ENCODE results near the gene MT1M.
"Not testable (repeated sequence)": the region's sequence is repeated elsewhere in the genome, so short reads cannot be mapped to it uniquely, and the experiment has no call there.

MT1M gene

DNA sequence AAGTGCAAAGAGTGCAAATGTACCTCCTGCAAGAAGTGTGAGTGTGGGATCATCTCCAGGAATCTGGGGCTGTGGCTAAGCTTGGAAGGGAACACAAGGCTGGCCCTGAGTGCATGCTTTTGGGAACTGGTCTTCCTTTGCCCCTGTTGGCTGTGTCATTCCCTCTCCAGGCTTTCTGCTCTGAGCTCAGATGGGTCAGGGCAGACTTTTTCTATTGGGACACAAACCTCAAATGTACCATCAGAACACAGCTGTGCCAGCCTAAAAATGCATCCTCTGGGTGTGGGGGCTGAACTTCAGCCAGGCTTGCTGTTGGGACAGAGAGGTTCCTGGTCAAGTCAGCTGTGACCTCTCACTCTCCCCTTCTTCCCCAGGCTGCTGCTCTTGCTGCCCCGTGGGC lies 20.1 kb downstream of the MT1M start:
- DNase-seq: no peak

DNA sequence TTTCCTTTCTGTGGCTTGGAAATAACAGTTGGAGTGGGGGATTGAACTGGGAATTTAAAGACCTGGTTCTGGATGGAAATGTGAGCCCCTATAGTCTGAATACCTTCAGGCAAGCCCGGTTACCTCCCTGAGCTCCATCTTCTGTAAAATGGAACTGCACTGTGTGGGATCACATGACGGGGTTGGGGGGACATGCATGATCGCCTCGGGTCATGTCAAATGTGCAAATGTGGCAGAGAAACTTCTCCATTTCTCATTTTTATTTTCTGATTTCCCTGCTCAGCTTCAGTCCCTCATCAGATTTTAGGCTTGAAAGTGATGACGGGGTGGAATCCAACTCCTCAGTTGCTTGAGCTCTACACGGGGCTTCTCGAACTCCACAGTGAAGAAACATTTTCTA lies 20.8 kb downstream of the MT1M start:
- DNase-seq: no peak

DNA sequence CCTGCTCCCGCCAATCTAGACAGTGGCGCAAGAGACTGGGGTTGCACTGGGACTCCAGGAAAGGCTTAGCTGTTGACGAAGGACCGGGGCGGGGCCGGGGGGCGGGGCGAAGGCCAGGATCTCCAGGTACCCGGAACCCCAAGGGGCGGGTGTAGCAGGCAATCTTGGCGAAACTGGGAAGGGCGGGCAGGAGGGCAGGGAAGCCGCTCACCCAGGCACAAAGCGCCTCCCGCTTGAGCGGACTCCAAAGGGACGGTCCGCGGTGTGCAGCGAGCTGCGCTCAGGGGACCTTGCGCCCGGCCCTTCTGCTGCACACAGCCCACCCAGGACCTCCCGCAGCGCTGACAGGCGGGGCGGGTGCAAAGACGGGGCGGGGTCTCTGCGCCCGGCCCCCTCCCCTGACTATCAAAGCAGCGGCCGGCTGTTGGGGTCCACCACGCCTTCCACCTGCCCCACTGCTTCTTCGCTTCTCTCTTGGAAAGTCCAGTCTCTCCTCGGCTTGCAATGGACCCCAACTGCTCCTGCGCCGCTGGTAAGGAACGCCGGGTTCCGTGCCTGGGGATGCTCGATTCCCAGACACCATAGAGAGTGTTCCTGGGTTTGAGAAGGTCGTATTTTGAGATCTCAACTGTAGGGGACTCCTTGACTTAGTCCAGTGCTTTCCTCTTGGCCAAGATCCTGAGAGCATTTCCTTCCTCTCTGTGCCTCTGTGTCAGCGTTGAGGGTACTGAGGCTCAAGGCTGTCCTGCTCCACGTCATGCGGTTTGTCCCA lies 25.3 kb downstream of the MT1M start, which contains the start of gene MT1F:
Gene MT1F, plus strand, starts transcription at position 405 of the 772 bp plus-strand sequence. Its CDS starts 100 bp downstream, at position 505.
- DNase-seq: peak; percentile 56

DNA sequence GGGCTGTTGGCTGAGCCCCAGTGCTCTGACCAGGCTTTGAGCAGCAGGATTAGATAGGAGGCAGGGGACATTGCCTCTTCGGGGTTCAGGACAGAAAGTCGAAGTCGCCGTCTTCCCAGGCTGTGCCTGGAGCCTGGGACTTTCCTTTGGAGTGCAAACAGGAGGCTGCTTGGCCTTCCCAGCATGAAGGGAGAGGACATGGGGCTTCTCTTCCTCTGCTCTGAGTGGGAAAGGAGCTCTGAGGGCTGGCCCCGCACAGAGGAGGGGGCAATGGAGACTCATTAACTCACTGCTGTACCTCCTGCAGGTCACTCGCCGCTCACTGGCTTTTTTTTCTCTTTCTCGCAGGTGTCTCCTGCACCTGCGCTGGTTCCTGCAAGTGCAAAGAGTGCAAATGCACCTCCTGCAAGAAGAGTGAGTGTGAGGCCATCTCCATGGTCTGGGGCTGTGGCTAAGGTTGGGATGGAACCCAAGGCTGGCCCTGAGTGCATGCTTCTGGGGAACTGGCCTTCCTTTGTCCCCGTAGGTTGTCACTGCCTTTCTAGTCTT lies 25.9 kb downstream of the MT1M start:
- no peak for DNase-seq

DNA sequence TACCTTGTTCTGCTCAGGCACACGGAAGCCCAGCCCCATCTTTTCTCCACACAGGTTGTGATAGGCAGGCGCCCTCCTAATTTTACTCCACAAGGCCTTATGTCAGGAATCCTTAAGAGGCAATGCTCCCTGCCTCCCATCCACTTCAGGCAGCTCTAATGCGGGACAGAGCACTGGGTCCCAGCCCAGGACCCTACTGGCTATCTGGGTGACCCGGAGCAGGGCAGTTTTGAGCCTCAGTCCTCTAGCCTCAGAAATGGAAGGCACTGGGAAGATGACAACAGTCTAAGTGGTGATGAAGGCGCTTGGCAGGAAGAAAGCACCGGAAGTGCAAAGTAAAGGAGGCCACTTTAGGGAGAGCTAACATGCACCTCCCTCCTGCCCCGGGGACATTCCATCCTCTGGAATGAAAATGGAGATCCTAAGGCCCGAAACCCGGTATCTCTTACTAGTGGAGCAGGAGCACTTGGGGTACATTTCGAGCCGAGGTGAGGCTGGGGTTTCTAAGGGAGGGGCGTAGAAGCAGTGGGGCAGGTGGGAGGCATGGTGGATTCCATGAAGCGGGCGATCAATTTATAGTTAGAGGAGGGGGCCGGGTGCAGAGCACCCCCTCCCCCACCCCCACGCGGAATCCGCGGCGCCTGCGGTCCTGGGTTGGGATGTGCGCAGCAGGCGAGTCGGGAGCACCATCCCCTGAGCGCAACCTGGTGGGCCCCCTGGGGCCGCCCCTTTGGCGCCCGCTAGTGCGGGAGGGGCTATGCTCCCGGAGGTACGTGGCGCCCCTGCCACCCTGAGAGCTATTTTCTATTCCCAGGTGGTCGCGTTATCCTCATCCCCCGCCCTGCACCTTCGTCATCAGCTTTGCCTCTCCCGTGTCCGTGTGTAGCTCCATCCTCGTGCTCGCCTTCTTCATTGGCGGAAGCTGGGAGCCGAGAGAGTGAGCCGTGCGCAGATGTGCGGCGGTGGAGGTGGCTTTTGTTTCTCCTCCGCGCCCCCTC lies 30.2 kb downstream of the MT1M start:
- no peak for DNase-seq

DNA sequence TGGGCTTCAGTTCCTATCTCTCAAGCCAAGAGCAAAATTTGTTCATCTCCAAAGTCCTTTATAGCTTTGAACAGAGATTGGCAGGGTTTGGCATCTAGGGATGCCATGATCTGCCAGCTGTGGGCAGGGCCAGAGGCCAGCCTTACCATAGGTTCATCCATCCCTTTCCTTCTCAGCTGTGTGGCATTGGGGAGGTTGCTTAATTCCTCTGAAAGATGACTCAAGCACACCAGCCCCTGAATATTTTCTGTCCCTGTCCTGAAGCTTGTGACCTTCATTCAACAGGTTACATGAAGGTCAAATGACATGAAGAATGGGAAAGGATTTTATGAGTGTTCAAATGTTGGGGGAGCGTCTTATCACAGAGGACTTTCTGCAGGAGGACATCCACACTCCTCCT lies 32.0 kb downstream of the MT1M start:
- no peak for DNase-seq

DNA sequence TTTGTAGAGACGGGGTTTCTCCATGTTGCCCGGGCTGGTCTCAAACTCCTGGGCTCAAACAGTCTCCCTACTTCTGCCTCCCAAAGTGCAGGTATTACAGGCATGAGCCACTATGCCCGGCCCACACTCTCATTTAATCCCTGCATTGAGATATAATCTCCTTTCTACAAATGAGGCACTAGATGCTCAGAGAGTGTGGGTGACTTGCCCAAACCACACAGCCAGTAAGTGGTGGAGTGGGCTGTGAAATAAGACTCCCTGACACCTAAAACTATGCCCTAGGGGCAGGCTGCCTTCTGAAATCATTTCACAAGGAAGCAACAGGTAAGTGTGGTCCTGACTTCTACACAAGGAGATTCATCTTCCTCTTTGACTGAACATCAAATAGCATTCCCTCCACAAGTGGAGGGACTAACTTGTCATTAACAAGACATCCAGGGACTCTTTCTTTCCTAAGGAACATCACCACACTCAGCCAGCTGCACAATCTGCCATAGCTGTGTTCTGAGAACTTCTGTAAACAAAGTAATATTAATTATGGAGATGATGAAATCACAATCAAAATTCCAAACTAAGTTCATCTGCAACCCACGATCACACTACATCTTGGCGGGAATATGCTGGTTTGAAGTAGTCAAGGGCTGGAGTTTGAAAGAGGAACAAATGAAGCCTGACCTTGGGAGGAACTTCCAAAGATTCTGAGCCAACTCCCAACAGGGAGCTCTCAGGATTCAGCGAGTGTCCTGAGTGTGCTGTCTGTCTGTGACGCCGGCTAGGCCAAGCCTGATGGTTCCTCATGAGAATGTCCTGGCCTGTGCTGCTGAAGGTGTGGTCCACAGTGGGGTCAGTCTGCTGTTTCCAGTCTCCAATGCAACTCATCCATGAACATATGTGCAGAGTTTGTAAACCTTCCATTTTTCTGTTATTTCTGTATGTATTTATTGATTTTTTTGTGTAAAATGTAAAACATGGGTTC lies 33.1 kb downstream of the MT1M start:
- not testable (repeated sequence) for DNase-seq

DNA sequence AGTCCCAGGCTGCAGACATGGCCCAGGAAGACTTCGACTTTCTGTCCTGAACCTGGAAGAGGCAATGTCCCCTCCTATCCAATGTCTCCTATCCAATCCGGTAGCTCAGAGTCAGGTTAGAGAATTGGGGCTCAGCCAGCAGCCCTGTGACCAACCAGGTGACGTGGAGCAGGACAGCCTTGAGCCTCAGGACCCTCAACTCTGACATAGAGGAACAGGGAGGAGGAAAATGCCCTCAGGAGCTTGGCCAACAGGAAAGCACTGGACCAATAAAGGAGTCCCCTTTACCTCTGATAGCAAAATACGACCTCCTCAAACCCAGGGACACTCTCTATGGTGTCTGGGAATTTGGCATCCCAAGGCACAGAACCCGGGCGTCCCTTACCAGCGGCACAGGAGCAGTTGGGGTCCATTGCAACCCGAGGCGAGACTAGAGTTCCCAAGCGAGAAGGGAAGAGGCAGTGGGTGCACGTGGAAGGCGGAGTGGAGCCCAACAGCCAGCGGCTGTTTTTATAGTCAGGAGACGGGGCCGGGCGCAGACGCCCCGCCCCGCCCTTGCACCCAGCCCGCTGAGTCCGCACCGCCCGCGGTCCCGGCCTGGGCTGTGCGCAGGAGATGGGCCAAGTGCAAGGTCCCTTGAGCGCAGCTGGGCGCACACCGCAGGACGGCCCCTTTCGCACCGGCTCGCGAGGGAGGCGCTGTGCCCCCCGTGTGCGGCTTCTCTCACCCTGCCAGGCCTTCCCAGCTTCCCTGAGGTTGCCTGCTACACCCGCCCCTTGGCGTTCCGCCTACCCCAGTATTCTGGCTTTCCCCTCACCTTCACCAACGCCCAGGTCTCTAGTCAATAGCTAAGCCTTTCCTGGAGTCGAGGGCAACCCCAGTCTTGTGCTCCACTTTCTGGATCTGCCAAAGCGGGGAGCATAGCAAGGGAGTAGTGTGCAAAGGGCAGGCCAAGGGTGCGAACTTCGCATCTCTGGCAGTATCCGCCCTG lies 35.4 kb downstream of the MT1M start, which contains the start of gene MT1G:
Gene MT1G, minus strand, starts transcription at position 485 of the 991 bp plus-strand sequence. Its CDS starts 72 bp downstream, at position 413.
- no peak for DNase-seq

DNA sequence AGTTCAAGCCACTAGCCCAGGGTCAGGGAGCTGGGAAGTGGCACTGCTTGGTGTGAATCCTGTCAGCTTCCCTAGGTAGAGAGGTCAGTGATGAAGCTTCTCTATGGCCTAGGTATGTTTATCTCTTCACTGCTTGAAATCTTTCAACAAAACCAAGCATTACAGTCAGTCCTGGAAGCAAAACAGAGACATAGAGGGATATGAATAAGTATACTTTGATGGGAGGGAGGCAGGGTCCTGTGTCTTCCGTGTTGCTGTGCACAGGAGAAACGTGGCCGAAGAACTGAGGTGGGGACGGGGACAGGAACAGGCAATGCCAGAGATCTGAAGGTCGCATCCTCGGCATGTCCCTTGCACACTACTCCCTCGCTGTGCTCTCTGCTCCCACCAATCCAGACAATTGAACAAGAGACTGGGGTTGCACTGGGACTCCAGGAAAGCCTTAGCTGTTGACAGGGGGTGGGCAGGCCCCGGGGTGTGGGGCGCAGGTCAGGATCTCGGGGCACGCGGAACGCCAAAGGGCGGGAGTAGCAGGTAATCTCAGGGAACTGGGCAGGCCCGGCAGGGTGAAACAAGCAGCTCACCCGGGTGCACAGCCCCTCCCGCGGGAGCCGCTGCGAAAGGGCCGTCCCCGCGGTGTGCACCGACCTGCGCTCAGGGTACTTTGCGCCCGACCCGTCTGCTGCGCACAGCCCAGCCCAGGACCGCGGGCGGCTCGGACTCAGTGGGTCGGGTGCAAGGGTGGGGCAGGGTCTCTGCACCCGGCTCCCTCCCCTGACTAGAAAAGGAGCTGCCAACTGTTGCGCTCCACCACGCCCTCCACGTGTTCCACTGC lies 36.8 kb downstream of the MT1M start, which contains the start of gene MT1H:
Gene MT1H, plus strand, starts transcription at position 810 of the 835 bp plus-strand sequence. CDS start 71 bp downstream, outside the sequence.
- no peak for DNase-seq

DNA sequence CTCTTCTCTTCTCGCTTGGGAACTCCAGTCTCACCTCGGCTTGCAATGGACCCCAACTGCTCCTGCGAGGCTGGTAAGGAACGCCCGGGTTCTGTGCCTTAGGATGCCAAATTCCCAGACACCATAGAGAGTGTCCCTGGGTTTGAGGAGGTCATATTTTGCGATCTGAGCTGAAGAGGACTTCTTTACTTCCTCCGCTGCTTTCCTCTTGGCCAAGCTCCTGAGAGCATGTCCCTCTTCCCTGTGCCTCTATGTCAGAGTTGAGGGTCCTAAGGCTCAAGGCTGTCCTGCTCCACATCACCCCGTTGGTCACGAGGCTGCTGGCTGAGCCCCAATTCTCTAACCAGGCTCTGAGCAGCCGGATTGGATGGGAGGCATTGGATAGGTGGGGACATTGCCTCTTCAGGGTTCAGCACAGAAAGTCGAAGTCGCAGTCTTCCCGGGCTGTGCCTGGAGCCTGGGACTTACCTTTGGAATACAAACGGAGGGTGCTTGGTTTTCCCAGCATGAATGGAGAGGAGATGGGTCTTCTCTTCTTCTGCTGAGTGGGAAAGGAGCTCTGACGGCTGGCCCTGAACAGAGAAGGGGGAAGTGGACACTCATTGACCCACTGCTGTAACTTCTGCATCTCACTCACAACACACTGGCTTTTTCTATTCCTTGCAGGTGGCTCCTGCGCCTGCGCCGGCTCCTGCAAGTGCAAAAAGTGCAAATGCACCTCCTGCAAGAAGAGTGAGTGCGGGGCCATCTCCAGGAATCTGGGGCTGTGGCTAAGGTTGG lies 37.6 kb downstream of the MT1M start:
- DNase-seq: no peak

DNA sequence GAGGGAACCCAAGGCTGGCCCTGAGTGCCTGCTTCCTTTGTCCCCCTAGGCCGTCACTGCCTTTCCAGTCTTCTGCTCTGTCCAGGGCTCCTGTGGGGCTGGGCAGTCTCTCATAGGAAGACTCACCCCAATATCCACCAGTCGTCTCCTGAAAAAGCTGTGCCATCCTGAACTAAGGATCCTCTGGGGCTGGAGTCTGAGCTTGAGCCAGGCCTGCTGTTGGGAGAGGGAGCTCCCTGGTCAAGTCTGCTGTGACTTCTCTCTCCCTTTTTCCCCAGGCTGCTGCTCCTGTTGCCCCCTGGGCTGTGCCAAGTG lies 38.1 kb downstream of the MT1M start:
- no peak for DNase-seq

DNA sequence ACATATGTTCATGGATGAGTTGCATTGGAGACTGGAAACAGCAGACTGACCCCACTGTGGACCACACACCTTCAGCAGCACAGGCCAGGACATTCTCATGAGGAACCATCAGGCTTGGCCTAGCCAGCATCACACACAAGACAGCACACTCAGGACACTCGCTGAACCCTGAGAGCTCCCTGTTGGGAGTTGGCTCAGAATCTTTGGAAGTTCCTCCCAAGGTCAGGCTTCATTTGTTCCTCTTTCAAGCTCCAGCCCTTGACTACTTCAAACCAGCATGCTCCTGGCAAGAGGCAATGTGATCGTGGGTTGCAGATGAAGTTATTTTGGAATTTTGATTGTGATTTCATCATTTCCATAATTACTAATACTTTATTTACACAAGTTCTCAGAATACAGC lies 39.2 kb downstream of the MT1M start:
- not testable (repeated sequence) for DNase-seq

DNA sequence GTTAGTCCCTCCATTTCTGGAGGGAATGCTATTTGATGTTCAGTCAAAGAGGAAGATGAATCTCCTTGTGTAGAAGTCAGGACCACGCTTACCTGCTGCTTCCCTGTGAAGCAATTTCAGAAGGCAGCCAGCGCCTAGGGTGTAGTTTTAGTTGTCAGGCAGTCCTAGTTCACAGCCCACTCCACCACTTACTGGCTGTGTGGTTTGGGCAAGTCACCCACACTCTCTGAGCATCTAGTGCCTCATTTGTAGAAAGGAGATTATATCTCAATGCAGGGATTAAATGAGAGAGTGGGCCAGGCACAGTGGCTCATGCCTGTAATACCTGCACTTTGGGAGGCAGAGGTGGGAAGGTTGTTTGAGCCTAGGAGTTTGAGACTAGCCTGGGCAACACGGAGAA lies 39.7 kb downstream of the MT1M start:
- DNase-seq: not testable (repeated sequence)

DNA sequence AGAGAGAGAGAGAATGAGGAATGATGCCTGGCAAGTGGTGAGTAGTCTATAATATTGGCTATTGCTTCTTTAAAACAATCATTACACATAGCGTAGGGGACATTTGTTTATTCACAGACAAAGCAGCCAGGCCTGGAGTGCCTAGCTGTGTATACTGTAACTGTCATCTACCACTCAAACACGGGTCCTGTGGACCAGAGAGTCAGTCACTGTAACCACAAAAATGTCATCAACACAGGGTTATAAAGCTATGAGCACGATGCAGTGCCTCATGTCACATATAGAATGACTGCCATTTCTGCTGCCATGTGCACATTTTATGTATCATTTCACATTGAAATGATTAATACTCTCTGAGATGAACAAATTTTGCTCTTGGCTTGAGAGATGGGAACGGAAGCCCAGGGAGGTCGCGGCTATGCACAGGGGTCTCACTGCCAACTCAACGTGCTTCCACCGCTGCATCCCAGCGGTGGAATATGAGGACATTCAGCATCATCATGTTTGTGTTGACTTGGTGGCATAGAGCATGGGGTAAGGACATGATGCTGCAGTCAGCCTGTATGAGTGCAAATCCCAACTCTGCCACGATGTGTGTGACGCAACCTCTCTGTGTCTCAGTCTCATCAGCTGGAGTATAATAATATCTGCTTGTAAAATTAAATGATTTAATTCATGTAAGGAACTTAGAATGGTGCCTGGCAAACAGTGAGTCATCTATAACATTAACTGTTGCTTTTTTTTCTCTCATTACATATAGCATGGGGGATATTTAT lies 40.5 kb downstream of the MT1M start:
- DNase-seq: no peak

DNA sequence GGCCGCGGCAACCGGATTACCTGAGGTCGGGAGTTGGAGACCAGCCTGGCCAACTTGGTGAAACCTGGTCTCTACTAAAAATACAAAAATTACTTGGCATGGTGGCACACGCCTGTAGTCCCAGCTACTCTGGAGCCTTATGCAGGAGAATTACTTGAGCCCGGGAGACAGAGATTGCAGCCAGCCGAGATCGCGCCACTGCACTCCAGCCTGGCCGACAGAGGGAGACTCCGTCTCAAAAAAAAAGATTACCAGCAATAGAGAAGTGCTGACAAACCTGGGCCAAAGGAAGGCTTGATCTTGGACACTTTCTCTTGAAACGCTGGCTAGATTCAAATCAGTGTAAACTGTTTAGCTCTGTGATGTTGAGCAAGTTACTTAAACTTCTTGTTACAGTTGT lies 41.5 kb downstream of the MT1M start:
- DNase-seq: no peak

DNA sequence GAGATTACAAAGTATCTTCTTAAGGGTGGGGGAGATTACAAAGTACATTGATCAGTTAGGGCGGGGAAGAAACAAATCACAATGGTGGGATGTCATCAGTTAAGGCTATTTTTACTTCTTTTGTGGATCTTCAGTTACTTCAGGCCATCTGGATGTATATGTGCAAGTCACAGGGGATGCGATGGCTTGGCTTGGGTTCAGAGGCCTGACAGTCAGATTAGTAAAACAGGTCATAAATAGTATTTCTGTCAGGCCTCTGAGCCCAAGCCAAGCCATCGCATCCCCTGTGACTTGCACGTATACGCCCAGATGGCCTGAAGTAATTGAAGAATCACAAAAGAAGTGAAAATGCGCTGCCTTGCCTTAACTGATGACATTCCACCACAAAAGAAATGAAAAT lies 42.1 kb downstream of the MT1M start:
- not testable (repeated sequence) for DNase-seq

DNA sequence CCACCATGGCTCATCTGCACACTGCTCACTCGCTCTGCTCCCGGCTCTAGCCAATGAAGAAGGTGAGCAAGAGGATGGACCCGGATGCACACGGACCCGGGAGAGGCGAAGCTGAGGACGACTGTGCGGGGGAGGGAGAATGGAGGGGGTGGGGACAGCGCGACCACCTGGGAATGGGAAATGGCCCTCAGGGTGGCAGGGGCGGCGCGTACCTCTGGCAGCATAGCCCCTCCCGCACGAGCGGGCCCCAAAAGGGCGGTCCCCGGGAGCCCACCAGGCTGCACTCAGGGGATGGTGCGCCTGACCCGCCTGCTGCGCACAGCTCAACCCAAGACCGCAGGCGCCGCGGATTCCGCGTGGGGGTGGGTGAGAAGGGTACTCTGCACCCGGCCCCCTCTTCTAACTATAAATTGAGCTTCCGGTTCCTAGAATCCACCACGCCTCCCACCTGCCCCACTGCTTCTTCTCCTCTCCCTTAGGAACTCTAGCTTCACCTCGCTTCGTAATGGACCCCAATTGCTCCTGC lies 43.3 kb downstream of the MT1M start:
- no peak for DNase-seq

DNA sequence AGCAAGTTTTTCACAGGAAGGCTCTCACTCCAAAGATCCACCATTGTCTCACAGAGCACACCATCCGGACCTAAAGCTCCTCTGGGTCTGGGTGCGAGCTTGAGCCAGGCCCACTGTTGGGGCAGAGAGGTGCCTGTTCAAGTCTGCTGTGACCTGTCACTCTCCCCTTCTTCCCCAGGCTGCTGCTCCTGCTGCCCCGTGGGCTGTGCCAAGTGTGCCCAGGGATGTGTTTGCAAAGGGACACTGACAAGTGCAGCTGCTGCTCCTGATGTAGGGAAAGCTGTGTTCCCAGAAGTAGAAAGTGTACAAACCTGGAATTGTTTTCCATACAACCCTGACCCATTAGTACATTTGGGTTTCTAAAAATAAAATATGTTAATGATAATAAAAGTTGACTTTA lies 45.0 kb downstream of the MT1M start:
- DNase-seq: no peak

All from activated CD4-positive, CD25-positive, alpha-beta regulatory T cell treated with anti-CD3 and anti-CD28 coated beads, Interleukin-2, amount 50 U/mL, for 72 hours (primary cell).